Upper lobe of left lung (tissue), 6 donors: ENCODE results near the gene CLTCL1. TPM values are rescaled to one million over a fixed set of nuclear protein-coding genes. Genes with fewer than 3 reads are reported as not detected.

Experiments used
- ATAC-seq, 2 donors: fragments of 200-7000 bp; cut with Tn5 transposase; one replicate each; pipeline ENCODE4 v1.9.1; 2022; ENCODE audit warnings: mild to moderate bottlenecking in 2 of 2, moderate library complexity in 2 of 2; ENCODE audit not compliant: low FRiP score in 2 of 2
- DNase-seq, 2 donors: peaks; one replicate each; pipeline ENCODE4 v3.0.0-alpha.2; 2019 to 2020
- H3K27ac ChIP-seq, 4 donors: fragments of 200-600 bp; sonication (generic); one replicate each; pipeline ENCODE4 v1.5.1; 2016 to 2019
- H3K27me3 ChIP-seq, 4 donors: fragments of 200-600 bp; sonication (generic); one replicate each; pipeline ENCODE4 v1.5.1; 2017 to 2019
- H3K36me3 ChIP-seq, 4 donors: fragments of 200-600 bp; sonication (generic); one replicate each; pipeline ENCODE4 v1.5.1; 2016 to 2019
- H3K4me1 ChIP-seq, 4 donors: fragments of 200-600 bp; sonication (generic); one replicate each; pipeline ENCODE4 v1.5.1; 2018 to 2019
- H3K4me3 ChIP-seq, 4 donors: fragments of 200-600 bp; sonication (generic); one replicate each; pipeline ENCODE4 v1.5.1; 2017 to 2019; ENCODE audit warnings: mild to moderate bottlenecking in 2 of 4, moderate library complexity in 1 of 4
- H3K9me3 ChIP-seq, 4 donors: fragments of 200-600 bp; sonication (generic); one replicate each; pipeline ENCODE4 v1.5.1; 2018 to 2019
- CTCF ChIP-seq, 6 experiments: fragments of 450-650 bp in 4 of 6; fragments of 200-600 bp in 2 of 6; sonication (generic) in 2 of 6; IDR thresholded peaks; one replicate each; pipeline ENCODE4 v1.5.1; 2016 to 2019; ENCODE audit warnings: antibody characterized with exemption in 6 of 6
- EP300 ChIP-seq, 4 donors: sonication (generic); formaldehyde crosslinking; IDR thresholded peaks; one replicate each; pipeline ENCODE4 v1.5.1; 2017; ENCODE audit warnings: antibody characterized with exemption in 4 of 4, control low read depth in 2 of 4
- POLR2A ChIP-seq, 4 donors: fragments of 450-650 bp; IDR thresholded peaks; one replicate each; pipeline ENCODE4 v1.5.1; 2016 to 2017; ENCODE audit warnings: antibody characterized with exemption in 4 of 4, mild to moderate bottlenecking in 2 of 4
- POLR2AphosphoS5 ChIP-seq, 2 donors: sonication (generic); formaldehyde crosslinking; IDR thresholded peaks; one replicate each; pipeline ENCODE4 v1.5.1; 2017; ENCODE audit warnings: antibody characterized with exemption in 2 of 2
- WGBS, 2 donors: methylation state at CpG; one replicate each; pipeline ENCODE4 v1.1.5; 2017 to 2018; 5-methylcytosine and 5-hydroxymethylcytosine counted together
- total RNA-seq, 6 donors: library from RNA; depleted of rRNA in 4 of 6; stranded (reverse); fragments of >200 nt in 4 of 6; gene quantifications; one replicate each; pipeline versions ENCODE4 v1.1.0 to v1.2.1, GENCODE V29; 2016 to 2021
- donor health status: DM: no; HTN: no; CAD: no; lungs with moderate emphysema.
- donor health status: DM: no; HTN: yes; CAD: no; lungs with severe emphysema.

CLTCL1 gene
- total RNA-seq, 6 donors from 2014 or later, result 3.0 to 14.7 (median 6.0) TPM

DNA sequence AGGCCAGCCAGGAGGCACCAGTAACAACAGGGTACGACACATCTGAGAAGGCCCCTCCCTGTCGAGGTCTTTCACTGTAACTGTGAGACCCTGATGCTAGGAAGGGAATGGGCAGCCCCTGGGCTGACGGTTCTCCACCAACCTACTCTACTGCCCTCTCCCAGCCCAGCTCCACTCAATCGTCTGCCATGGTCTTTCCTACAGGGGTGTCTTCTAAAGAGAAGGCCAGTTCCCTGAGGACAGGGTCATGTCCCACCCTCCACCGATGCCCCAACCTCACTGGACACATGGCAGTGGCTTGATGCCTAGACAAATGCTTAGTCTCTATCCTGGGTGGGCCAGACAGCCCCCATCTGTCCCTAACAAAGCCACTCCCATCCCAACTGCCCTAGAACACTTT, 67.0 kb downstream of the CLTCL1 start:
- no peak for DNase-seq
- Histone ChIP-seq H3K4me3 (no peak overlapping the region), H3K36me3 (peaks cover 0 to 80% (median 17%) of the 10 kb centered on the region in 4 donors), H3K27ac (no peak overlapping the region), H3K4me1 (no peaks in the 10 kb centered on the region), H3K9me3 (no peaks in the 10 kb centered on the region), H3K27me3 (no peaks in the 10 kb centered on the region)
- no peak for ATAC-seq
- TF ChIP-seq EP300 (IDR thresholded peaks at IDR 0.05), result no peak
- no peak for TF ChIP-seq POLR2AphosphoS5 (IDR thresholded peaks at IDR 0.05)
- TF ChIP-seq CTCF (IDR thresholded peaks at IDR 0.05), result no peak
- no peak for TF ChIP-seq POLR2A (IDR thresholded peaks at IDR 0.05)
- 90 to 91% methylated on average over 4 to 5 of the region's 5 CpGs for WGBS, 2 donors

DNA sequence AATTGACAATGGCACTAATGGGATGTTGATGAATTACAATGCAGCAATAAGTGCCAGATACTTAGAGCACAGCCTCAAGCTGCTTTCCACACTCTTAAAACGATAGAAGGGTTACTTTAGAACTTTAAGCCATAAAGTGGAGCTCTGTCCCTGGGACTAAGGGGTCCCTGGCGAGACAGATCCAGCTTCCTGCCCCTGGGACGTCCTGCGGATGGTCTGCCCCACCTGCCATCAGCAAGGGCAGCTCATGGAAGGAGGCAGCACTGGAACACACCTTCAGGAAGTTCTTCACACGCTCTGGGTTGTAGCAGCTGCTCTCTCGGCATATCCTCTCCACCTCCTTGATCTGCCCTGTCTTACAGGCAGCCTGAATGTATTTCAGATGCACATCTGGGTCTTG, 67.9 kb downstream of the CLTCL1 start:
- Histone ChIP-seq H3K36me3 (peaks cover 0 to 71% (median 15%) of the 10 kb centered on the region in 4 donors), H3K4me1 (no peaks in the 10 kb centered on the region)
- no peak for ATAC-seq

DNA sequence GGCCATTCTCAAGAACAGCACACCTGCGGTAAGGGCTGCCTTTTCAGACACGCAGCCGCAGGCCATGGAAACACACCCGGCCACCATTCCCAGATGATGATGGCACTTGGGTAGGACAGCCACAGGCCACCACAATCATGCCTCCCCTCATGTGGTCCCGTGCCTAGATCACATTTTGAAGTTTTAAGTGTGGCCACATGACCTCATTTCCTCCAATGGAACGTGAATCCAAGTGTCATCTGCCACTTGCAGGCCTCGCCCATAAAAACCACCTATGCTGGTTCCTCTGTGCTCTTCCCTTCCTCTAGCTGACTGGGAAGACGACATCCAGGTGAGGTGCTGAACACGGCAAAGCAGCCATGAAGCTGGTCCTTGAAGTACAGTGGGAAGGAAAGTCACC, 68.4 kb downstream of the CLTCL1 start:
- H3K4me1 ChIP-seq, result peaks cover 0 to under 1% (median 0%) of the 10 kb centered on the region in 4 donors
- no peak overlapping the region for H3K27ac ChIP-seq
- WGBS, 2 donors, result 85 to 89% methylated on average over 9 of the region's 9 CpGs
- no peaks in the 10 kb centered on the region for H3K27me3 ChIP-seq
- ATAC-seq, result no peak
- H3K4me3 ChIP-seq, result no peak overlapping the region
- DNase-seq, result no peak
- no peaks in the 10 kb centered on the region for H3K9me3 ChIP-seq
- peaks cover 0 to 68% (median 15%) of the 10 kb centered on the region in 4 donors for H3K36me3 ChIP-seq
- no peak for TF ChIP-seq POLR2A (IDR thresholded peaks at IDR 0.05)
- TF ChIP-seq EP300 (IDR thresholded peaks at IDR 0.05), result no peak
- no peak for TF ChIP-seq POLR2AphosphoS5 (IDR thresholded peaks at IDR 0.05)
- TF ChIP-seq CTCF (IDR thresholded peaks at IDR 0.05), result no peak

More for the DNA sequence above, 67.9 kb downstream of the CLTCL1 start:
- TF ChIP-seq CTCF (IDR thresholded peaks at IDR 0.05) (no peak), POLR2A (IDR thresholded peaks at IDR 0.05) (no peak), POLR2AphosphoS5 (IDR thresholded peaks at IDR 0.05) (no peak), EP300 (IDR thresholded peaks at IDR 0.05) (no peak)
- DNase-seq, result no peak
- H3K4me3 ChIP-seq, result no peak overlapping the region
- H3K9me3 ChIP-seq, result no peaks in the 10 kb centered on the region
- H3K27me3 ChIP-seq, result no peaks in the 10 kb centered on the region
- H3K27ac ChIP-seq, result no peak overlapping the region
- 85 to 94% methylated on average over 2 to 6 of the region's 6 CpGs for WGBS, 2 donors

DNA sequence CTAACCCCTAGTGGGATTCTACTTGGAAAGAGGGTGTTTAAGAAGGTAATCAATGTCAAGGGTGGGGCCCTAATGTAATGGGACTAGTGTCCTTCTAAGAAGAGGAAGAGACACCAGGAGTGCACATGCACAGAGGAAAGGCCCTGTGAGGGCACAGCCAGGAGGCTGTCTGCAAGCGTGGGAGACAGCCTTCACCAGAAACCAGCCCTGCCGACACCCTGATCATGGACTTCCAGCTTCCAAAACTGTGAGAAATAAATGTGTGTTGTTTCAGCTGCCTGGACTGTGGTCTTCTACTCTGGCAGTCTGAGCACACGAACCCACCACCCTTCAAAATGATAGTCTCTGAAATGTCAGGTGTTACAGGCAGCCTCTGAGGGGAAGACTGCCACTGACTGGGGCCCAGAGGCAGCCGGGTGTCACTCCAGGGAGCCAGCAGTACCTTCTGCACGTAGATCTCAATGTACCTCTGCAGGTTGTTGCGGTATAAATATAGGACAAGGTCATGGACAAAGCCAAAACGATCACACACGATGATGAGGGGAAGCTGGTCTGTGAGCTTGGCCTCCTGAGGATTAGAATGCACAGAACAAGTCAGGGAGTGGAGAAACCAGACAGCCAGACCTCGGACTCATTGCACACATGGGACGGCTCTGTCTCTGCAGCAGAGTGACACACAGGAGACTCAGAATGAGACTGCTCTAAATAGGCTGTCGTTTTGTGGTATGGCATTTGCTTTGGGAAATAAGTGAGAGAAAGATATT, 69.1 kb downstream of the CLTCL1 start:
- WGBS, 2 donors, result 90 to 92% methylated on average over 11 of the region's 11 CpGs
- Histone ChIP-seq H3K36me3 (peaks cover 0 to 62% (median 15%) of the 10 kb centered on the region in 4 donors), H3K4me3 (no peak overlapping the region), H3K27ac (no peak overlapping the region), H3K4me1 (peaks cover 0 to 3% (median 0%) of the 10 kb centered on the region in 4 donors), H3K9me3 (no peaks in the 10 kb centered on the region), H3K27me3 (no peaks in the 10 kb centered on the region)
- ATAC-seq, result no peak
- TF ChIP-seq EP300 (IDR thresholded peaks at IDR 0.05) (no peak), POLR2A (IDR thresholded peaks at IDR 0.05) (no peak), POLR2AphosphoS5 (IDR thresholded peaks at IDR 0.05) (no peak), CTCF (IDR thresholded peaks at IDR 0.05) (no peak)
- no peak for DNase-seq

- 89 to 98% methylated on average over 3 of the region's 3 CpGs for WGBS, 2 donors
- no peaks in the 10 kb centered on the region for H3K9me3 ChIP-seq
- no peak for TF ChIP-seq POLR2AphosphoS5 (IDR thresholded peaks at IDR 0.05)
- no peak for TF ChIP-seq EP300 (IDR thresholded peaks at IDR 0.05)
- no peak for TF ChIP-seq CTCF (IDR thresholded peaks at IDR 0.05)
- no peak for TF ChIP-seq POLR2A (IDR thresholded peaks at IDR 0.05)
- H3K27ac ChIP-seq, result no peak overlapping the region
- H3K4me3 ChIP-seq, result no peak overlapping the region
- peaks cover 0 to 61% (median 15%) of the 10 kb centered on the region in 4 donors for H3K36me3 ChIP-seq
- peaks cover 0 to 3% (median 0%) of the 10 kb centered on the region in 4 donors for H3K4me1 ChIP-seq
- H3K27me3 ChIP-seq, result no peaks in the 10 kb centered on the region
- DNase-seq, result no peak
- no peak for ATAC-seq
Measured at GRCh38 chr22:19220867-19221266, 70.7 kb downstream of the CLTCL1 start.
